ENCODE results near the gene ASB17.
"Not testable (repeated sequence)": the region's sequence is repeated elsewhere in the genome, so short reads cannot be mapped to it uniquely, and the experiment has no call there.

The ASB17 gene, protein sequence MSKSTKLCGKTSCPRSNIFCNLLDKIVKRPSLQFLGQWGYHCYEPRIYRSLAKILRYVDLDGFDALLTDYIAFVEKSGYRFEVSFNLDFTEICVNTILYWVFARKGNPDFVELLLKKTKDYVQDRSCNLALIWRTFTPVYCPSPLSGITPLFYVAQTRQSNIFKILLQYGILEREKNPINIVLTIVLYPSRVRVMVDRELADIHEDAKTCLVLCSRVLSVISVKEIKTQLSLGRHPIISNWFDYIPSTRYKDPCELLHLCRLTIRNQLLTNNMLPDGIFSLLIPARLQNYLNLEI

DNA sequence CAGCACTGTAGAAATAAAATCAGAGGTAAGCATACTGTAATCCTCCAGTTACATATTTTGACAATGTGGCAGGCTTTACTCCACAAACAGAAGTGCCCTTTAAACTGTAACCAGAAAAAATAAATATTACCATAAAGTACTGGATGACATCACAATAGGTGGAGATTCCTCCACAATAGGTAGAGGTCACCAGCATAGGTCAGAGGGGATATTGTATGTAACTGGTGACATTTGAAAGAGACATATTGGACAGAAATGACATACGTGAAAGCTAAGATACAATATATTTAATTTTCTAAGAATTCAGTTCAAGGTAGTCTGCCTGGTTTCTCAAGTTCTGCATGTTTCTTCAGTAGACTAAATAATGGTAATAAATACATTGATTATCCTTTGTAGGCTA lies at the start of gene ASB17:
Gene ASB17, minus strand, starts transcription at position 101 of the 400 bp plus-strand sequence. CDS start 113 bp downstream, outside the sequence.
- DNase-seq (ENCODE audit: low spot score) (no peak), FAIRE-seq (no peak)

DNA sequence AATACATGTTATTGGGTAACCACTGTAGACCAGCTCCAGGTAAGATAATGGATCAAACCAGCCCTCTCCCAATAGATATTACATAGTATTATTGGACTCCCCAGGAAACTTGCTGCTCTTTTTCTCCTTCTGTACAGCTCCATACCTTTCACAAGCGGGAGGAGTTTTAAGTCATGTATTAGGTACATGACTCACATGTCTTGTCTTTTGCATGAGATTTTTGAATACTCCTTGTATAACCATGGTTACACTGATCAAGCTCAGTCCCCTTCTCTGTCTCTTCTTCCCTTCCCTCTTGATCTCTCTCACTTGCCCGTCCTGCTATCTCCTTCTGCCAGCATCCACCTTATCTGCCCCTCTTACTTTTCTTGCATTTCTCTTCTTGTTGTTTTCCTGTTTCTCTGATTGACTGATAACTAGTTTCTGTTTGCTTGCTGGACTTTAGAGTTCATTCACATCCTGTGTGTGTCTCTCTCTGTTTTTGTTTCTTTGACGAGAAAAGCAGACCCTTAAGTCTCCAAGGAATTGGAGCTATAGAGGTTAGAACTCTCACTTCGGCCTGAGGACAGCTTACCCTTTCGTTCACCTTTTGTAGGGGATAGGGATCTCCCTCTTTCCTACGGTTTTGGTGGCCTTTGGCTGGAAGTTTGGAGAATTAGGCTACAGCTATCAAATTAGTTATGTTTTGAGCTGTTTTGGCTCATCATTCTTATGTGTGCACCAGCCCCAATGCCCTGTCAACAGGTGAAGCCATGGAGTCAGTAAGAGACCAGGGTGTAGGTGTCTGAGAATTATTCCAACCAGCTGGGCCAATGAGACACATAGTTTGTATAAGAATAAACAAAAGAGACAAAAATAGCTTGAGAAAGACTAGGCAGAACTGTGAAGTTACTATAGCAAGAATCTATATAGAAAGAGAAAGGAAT lies 49.0 kb upstream of the ASB17 start:
- DNase-seq (ENCODE audit: low spot score) (no peak), FAIRE-seq (no peak)

DNA sequence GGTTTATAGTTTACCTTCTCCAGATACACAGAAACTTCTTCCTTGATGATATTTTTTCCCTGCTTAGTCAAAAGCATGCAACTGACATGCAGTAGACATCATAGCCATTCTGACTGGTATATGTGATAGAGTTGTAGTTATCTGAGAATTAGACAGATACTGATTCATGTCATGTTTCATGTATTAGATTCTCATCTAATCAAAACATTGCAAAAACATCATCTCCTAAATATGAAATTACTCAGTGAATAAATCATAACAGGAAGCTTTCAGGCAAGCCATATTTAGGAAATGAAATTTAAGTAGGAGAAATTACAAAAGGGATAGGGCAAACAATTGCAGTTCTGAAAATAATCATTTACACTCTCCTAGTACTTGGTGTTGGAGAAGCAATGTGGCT lies 38.4 kb upstream of the ASB17 start:
- FAIRE-seq (no peak), DNase-seq (ENCODE audit: low spot score) (no peak)

DNA sequence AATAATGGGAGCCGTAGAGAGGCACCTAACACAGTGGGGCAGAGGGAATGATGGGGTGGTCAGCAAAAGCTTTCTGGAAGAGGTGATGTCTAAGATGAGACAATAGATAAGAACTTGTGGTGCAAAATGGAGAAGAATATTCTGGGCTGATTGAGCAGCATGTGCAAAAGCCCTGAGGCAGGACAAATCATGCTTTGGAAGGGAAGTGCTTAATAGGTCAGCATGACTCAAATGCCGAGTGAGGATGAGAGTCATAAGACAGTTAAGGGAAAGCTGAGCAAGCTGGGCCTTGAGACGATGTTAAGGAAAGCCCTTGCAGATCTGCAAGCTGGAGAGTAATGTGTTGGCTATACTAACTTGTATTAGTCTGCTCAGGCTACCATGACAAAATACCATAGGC lies 37.3 kb upstream of the ASB17 start:
- FAIRE-seq (no peak), DNase-seq (ENCODE audit: low spot score) (no peak)

DNA sequence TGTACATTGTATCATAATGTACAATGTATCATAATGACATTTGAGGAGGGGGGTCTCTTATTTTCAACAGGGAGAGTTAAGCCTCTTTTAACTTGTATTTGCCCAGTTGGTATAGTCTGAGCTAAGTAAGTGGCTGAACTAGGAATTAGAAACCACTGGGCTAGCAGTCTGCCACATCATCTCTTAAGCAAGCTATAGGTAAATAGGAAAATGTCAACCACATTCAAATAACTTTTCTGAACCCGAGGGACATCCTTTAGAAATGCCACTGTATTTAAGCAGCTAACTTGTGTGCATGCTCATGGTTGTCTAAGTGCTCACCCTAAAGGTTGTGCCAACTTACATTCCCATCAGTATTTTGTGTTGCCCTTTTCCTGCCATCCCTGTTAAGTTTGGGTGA lies 35.5 kb upstream of the ASB17 start:
- DNase-seq (ENCODE audit: low spot score) (no peak), FAIRE-seq (no peak)

DNA sequence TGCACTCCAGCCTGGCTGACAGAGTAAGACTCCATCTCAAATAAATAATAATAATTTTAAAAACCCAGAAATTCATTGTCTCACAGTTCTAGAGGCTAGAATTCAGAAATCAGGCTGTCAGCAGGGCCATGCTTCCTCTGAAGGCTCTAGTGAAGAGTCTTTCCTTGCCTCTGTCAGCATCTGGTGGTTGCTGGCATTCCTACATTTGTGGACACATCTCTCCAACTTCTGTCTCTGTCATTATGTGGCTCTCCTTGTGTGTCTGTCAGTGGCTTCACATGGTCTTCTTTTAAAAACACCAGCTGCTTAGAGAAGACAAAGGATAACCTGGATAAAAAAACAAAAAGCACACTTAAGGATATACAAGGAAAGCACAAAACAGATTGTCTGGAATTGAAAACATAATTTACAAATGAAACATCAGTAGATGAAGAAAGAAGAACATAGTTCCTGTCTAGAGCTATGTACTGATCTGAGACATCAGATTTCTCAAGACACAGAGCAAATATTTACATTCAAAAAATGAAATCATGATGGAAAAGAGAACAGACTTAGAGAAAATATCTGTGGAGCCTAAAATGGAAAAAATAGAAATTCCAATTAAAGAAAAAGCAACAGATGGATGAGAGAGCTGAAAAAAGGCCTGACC lies 32.7 kb upstream of the ASB17 start:
- FAIRE-seq = no peak

DNA sequence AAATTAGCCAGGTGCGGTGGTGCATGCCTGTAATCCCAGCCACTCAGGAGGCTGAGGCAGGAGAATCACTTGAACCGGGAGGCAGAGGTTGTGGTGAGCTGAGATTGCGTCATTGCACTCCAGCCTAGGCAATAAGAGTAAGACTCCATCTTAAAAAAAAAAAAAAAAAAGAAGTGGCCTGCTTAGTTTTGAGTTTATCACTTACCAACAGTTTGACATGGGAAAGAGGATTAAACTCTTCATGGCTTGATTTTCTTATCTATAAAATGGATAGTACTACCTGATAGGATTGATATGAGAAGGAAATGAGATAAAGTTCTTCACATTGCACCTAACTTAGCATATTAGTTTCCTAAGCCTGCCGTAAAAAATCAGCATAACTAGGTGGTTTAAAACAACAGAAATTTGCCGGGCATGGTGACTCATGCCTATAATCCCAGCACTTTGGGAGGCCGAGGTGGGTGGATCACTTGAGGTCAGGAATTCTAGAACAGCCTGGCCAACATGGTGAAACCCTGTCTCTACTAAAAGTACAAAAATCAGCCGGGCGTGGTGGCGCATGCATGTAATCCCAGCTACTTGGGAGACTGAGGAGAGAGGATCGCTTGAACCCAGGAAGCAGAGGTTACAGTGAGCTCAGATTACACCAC lies 32.0 kb upstream of the ASB17 start:
- peak; percentile 62 for DNase-seq (ENCODE audit: low spot score)
- FAIRE-seq = peak; percentile 95

More for the DNA sequence above, 32.7 kb upstream of the ASB17 start:
- DNase-seq (ENCODE audit: low spot score) = no peak

DNA sequence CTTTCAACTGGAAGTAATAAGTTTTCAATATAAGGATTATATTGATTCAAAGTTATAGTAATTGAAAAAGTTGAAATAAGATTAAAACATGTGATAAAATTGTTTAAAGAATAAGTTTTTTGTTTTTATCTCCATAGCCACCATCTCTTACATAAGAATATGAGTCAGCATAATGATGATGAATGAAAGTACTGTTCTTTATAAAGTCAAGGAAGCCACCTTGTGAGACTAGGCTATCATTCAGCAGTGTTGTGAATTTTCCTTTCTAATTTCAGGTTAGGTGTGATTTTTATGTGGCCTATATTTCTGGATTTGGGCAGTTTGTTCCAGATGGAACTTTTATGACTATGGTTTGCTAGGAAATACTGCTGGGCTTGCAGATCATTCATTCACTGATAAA lies 22.4 kb upstream of the ASB17 start:
- FAIRE-seq = peak; percentile 82
- DNase-seq (ENCODE audit: low spot score) = peak; percentile 57

DNA sequence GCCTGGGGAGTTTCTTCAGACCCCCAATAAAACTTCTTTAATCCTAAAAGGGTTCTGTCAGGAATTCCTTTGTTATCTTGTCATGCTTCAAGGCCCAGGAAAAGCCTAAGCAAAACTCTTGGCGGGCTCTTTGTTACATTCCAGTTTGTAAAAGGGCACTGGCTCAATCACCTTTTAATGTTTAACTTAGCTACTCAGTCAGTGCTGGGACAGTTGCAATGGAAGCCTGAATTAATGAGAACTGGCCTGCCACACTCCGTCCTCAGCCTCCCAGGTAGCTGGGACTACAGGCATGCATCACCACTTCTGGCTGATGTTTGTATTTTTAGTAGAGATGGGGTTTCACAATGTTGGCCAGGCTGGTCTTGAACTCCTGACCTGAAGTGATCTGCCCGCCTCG lies 21.3 kb upstream of the ASB17 start:
- FAIRE-seq (peak; percentile 97), DNase-seq (ENCODE audit: low spot score) (peak; percentile 88)

DNA sequence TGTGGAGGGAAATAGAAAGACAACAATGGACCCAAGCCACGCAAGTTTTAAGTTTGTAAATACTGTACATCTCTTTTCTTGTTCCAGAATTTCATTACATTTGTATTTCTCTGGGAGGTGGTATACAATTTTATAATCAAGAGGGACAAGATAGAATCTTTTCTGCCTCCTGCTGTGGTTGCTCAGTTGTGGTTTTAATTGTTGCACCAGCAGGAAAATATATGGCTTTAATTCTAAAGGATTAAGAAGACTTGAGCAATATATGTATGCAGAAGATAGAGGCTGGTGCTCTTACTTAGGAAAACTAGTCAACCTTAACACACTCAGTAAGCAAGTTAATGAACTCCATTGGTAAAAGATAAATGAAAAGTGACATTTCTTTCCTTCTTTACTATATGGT lies 19.8 kb upstream of the ASB17 start:
- FAIRE-seq = peak; percentile 78
- no peak for DNase-seq (ENCODE audit: low spot score)

DNA sequence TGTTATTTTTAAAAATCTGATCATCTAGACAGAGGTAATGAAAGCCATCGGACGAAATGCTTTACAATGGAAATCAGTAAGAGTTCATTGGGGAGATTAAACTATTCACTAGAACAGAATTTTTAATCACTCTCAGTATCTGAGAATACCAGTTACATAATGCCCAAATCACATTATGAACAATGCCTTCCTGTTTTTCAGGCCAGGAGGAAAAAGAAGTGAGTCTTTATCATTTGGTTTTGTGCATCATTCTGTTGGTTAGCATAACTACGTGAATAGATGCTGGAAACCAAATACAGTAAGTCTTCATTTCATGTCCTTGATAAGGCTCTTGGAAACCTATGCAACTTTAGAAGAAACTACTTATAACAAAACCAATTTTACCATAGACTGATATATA lies 18.0 kb upstream of the ASB17 start:
- FAIRE-seq = no peak
- no peak for DNase-seq (ENCODE audit: low spot score)

DNA sequence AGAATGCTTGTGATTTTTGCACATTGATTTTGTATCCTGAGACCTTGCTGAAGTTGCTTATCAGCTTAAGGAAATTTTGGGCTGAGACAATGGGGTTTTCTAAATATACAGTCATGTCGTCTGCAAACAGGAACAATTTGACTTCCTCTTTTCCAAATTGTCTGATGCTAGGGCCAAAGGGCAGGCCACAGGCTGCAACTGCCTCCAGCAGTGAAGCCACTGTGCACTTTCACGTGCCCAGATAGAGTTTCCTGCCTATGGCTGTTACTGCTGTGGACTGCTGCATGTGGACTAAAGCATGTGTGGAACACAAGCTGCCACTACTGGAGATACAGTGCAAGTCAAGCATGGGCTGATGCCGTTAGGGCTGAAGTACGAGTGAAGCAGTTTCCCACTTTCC lies 10.8 kb upstream of the ASB17 start:
- not testable (repeated sequence) for DNase-seq (ENCODE audit: low spot score); FAIRE-seq

DNA sequence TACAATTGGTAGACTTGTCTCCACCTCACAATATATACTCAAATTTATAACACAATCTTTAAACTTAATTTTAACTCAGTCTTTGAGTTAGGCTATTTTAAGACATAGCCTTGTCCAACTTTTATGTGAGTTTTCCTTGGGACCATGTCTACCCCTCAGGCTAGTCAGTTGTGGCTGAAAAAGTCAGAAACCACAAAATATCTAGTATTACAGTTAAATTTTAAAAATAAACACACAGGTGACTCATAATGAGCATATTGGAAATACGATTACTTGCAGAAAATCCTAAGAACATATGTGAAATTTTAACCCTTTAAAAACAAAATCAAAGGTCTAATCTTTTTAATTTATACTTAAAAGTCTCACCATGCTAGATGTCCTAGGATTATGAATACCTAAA lies 4.8 kb upstream of the ASB17 start:
- DNase-seq (ENCODE audit: low spot score) (no peak), FAIRE-seq (peak; percentile 64)

DNA sequence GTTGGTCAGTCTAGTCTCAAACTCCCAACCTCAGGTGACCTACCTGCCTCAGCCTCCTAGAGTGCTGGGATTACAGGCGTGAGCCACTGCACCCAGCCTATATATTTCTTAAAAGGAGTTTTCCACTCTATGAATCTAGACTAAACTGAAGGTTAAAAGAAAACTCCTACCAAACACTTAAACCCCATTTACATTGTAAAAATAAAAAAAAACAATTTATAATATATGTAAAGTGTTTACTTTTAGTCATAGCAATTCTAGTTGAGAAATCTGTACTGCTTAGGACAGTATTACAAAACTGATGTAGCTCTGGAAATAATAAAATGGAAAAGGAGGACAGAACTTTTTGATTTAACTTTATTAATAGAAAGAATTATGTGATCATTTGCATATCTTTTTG lies 9.5 kb downstream of the ASB17 start:
- no peak for FAIRE-seq
- no peak for DNase-seq (ENCODE audit: low spot score)

DNA sequence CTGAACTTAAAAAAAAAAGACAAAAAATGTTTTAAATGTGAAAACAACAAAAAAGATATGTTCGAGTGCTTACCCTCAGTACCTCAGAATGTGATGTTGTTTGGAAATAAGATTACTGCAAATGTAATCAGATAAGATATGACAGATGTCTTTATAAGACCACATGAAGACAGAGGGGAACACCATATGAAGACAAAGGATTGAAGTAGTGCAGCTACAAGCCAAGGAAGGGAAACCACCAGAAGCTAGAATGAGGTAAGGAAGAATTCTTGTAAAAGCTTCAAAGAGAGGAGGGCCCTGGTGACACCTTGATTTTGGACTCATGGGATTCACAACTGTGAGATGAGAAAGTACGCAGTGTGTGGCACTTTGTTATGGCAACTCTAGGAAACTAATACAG lies 15.4 kb downstream of the ASB17 start:
- FAIRE-seq (no peak), DNase-seq (ENCODE audit: low spot score) (no peak)

DNA sequence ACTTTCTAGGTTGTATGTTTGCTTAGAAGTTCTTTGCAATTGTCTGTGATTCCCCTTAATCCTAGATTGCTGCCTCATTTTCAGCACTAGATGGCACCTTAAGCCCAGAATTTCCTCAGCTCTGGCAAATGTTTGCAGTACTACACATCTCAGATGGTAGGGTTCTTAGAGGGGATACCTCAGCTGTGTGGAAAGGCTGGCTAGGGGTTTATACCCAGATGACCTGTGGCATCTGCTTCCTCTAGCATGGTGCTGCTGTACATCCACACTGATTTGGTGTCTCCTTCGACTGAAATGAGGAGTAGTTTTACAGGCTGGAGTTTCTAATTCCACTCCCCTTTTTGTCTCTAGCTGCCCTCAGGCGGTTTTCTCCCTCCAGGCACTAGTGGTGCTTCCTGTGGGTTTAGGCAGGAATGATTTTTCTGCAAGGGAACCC lies 23.5 kb downstream of the ASB17 start:
- FAIRE-seq (peak; percentile 25), DNase-seq (ENCODE audit: low spot score) (peak; percentile 38)

DNA sequence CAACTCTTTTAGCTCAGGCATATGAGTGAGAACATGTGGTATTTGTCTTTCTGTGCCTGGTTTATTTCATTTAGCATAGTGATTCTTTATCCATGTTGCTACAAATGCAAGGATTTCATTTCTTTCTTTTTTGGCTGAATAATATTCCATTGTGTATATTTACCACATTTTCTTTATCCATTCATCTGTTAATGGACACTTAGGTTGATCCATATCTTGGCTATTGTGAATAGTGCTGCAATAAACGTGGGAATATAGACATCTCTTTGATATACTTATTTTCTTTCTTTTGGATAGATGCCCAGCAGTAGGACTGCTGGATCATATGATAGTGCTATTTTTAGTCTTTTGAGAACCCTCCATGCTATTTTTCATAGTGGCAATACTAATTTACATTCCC lies 30.8 kb downstream of the ASB17 start:
- DNase-seq (ENCODE audit: low spot score) (no peak), FAIRE-seq (no peak)

DNA sequence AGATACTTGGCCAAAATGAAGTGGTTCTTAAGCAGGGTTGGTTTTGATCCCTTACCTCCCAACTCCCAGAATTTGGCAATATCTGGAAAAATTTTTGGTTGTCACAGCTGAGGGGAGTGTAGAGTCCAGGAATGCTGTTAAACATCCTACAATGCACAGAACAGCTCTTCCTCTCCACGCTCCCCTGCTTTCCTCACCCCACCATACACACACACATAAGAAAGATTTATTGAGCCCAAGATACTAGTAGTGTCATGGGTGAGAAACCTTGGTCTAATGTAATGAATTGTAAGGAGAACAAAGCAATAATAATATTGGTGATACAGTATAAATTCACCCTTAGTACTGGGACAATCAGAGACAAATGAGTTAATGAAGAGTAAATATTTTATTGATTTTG lies 47.8 kb downstream of the ASB17 start:
- DNase-seq (ENCODE audit: low spot score) (no peak), FAIRE-seq (no peak)

DNA sequence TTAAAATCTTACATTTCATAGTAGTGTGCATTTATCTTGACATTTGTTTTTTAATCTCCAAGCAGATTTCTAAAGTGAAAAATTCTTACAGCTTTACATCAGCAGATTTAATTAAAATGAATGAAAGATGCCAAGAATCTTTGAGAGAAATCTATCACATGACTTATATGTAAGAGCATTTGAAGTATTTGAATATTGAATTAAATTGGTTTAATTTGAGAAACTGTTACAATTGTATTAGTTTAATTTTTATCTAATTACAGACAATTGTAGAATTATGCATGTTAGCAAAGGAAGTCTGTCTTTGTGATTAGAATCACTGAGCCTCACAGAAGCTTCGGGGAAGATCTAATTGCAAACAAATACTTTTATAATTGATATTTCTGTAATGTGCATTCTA lies 52.2 kb downstream of the ASB17 start:
- DNase-seq (ENCODE audit: low spot score) = no peak
- no peak for FAIRE-seq

DNA sequence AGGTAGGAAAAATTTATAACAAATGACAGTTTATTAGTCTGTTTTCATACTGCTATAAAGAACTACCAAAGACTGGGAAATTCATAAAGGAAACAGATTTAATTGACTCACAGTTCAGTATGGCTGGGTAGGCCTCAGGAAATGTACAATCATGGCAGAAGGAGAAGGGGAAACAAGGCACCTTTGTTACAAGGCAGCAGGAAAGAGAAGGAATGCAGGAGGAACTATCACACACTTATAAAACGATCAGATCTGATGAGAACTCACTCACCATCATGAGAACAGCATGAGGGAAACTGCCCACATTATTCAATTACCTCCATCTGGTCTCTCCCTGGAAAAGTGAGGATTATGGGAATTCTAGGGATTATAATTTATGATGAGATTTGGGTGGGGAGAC lies 61.3 kb downstream of the ASB17 start:
- FAIRE-seq = no peak
- DNase-seq (ENCODE audit: low spot score) = no peak

All from RCC 7860 (cell line).